HG02763 (cell line): ENCODE measurements around the gene TCP11X2.
"Not testable (repeated sequence)": the region's sequence is repeated elsewhere in the genome, so short reads cannot be mapped to it uniquely, and the experiment has no call there.

Experiments used
- ATAC-seq: cut with Tn5 transposase; IDR thresholded peaks from one replicate; pipeline ENCODE4 v1.9.1; 2021; ENCODE audit warnings: mild to moderate bottlenecking, moderate library complexity; ENCODE audit not compliant: unreplicated experiment

TCP11X2 gene

GRCh38 chrX:102471762-102472220, at the start of gene TCP11X2:
TCP11X2 (minus strand) TSS chrX:102471812.
- not testable (repeated sequence) for ATAC-seq

GRCh38 chrX:102517326-102517725, 45.7 kb upstream of the TCP11X2 start:
- ATAC-seq = no peak

- ATAC-seq = peak; percentile 72
Observed at GRCh38 chrX:102515975-102516941, 44.6 kb upstream of the TCP11X2 start, which contains the start of gene TMSB15A. TMSB15A (minus strand) TSS chrX:102516739.

- ATAC-seq = no peak
Observed at GRCh38 chrX:102514536-102514935, 42.9 kb upstream of the TCP11X2 start.

- ATAC-seq = no peak
Observed at GRCh38 chrX:102498732-102499131, 27.1 kb upstream of the TCP11X2 start.

- no peak for ATAC-seq
Observed at GRCh38 chrX:102491766-102492165, 20.2 kb upstream of the TCP11X2 start.

- not testable (repeated sequence) for ATAC-seq
Observed at GRCh38 chrX:102478765-102479164, 7.2 kb upstream of the TCP11X2 start.

- ATAC-seq = not testable (repeated sequence)
Observed at GRCh38 chrX:102470215-102470614, 1.4 kb downstream of the TCP11X2 start.

GRCh38 chrX:102458615-102459014, 13.0 kb downstream of the TCP11X2 start:
- ATAC-seq = not testable (repeated sequence)

- not testable (repeated sequence) for ATAC-seq
Observed at GRCh38 chrX:102439908-102440307, 31.7 kb downstream of the TCP11X2 start, which contains the start of gene NXF2B. NXF2B (minus strand) TSS chrX:102440008; CDS start chrX:102380036, 59,972 bp downstream.

GRCh38 chrX:102414493-102414892, 57.1 kb downstream of the TCP11X2 start:
- not testable (repeated sequence) for ATAC-seq
